Fibroblast of lung (primary cell): ENCODE measurements around the gene CMIP. TPM values are rescaled to one million over a fixed set of nuclear protein-coding genes. Genes with fewer than 3 reads are reported as not detected.
"Not testable (repeated sequence)": the region's sequence is repeated elsewhere in the genome, so short reads cannot be mapped to it uniquely, and the experiment has no call there.

ENCODE experiments used
- DNase-seq, 2 donors: peaks; one replicate each; pipeline versions ENCODE4 v3.0.0 to v3.0.0-alpha.2; 2010; ENCODE audit warnings: low read depth in 2 of 2
- H2AFZ ChIP-seq: 2 replicates; pipeline ENCODE4 v1.5.1; 2012; ENCODE audit warnings: low read length, control low read depth, inconsistent platforms
- H3K27ac ChIP-seq: 2 replicates; pipeline ENCODE4 v1.5.1; 2011; ENCODE audit warnings: low read length, control low read depth; ENCODE audit not compliant: insufficient read depth
- H3K27me3 ChIP-seq: 2 replicates; pipeline ENCODE4 v1.5.1; 2011; ENCODE audit warnings: mild to moderate bottlenecking, low read length; ENCODE audit not compliant: control insufficient read depth, insufficient read depth
- H3K36me3 ChIP-seq: 2 replicates; pipeline ENCODE4 v1.5.1; 2011; ENCODE audit warnings: low read length; ENCODE audit not compliant: control insufficient read depth, insufficient read depth
- H3K4me1 ChIP-seq: 2 replicates; pipeline ENCODE4 v1.5.1; 2011; ENCODE audit warnings: low read length; ENCODE audit not compliant: control insufficient read depth, insufficient read depth; ENCODE audit errors: extremely low read depth
- H3K4me2 ChIP-seq: 2 replicates; pipeline ENCODE4 v1.5.1; 2011; ENCODE audit warnings: low read length, control low read depth; ENCODE audit not compliant: insufficient read depth; ENCODE audit errors: extremely low read depth
- H3K4me3 ChIP-seq, 4 experiments: fragments of 200-600 bp in 1 of 4; sonication (generic) in 1 of 4; replicated peaks in 1 of 4; 2 replicates each; pipeline ENCODE4 v1.5.1; 2011 to 2016; ENCODE audit warnings: low read length in 4 of 4, low read depth in 3 of 4, mild to moderate bottlenecking in 3 of 4, control low read depth in 2 of 4, inconsistent platforms in 1 of 4, mixed read lengths in 1 of 4; ENCODE audit not compliant: insufficient read depth in 1 of 4; ENCODE audit errors: control extremely low read depth in 1 of 4
- H3K79me2 ChIP-seq: 2 replicates; pipeline ENCODE4 v1.5.1; 2012; ENCODE audit warnings: mild to moderate bottlenecking, low read length, inconsistent platforms; ENCODE audit not compliant: control insufficient read depth, insufficient read depth
- H3K9ac ChIP-seq: 2 replicates; pipeline ENCODE4 v1.5.1; 2011; ENCODE audit warnings: mild to moderate bottlenecking, low read length, control low read depth; ENCODE audit not compliant: insufficient read depth
- H3K9me3 ChIP-seq: 2 replicates; pipeline ENCODE4 v1.5.1; 2012; ENCODE audit warnings: low read depth, low read length; ENCODE audit not compliant: control insufficient read depth, insufficient read depth
- H4K20me1 ChIP-seq: 2 replicates; pipeline ENCODE4 v1.5.1; 2011; ENCODE audit warnings: low read length; ENCODE audit not compliant: control insufficient read depth, insufficient read depth; ENCODE audit errors: extremely low read depth
- CTCF ChIP-seq, 2 donors: IDR thresholded peaks in 1 of 2; conservative IDR thresholded peaks in 1 of 2; 1 replicate in 1 of 2; 2 replicates in 1 of 2; pipeline ENCODE4 v1.5.1; 2011 to 2012; ENCODE audit warnings: low read length in 2 of 2, control low read depth in 1 of 2, inconsistent platforms in 1 of 2, low read depth in 1 of 2, mild to moderate bottlenecking in 1 of 2
- EZH2 ChIP-seq: IDR thresholded peaks from 2 replicates; pipeline ENCODE4 v1.5.1; 2012; ENCODE audit warnings: low read length, control low read depth, mild to moderate bottlenecking; ENCODE audit errors: missing control alignments
- polyA plus RNA-seq, 2 donors: library from polyadenylated mRNA; depleted of rRNA in 1 of 2; stranded (reverse) in 1 of 2; unstranded in 1 of 2; fragments of >200 nt; gene quantifications; 2 replicates each; pipeline ENCODE4 v1.2.1, GENCODE V29; 2011 to 2012; ENCODE audit warnings: missing spikeins in 1 of 2
- total RNA-seq: library from RNA; depleted of rRNA; stranded (reverse); fragments of >200 nt; gene quantifications from 2 replicates; pipeline ENCODE4 v1.2.1, GENCODE V29; 2014

CMIP gene
- total and polyA plus RNA-seq, 2 donors (not counting 1 experiment from before 2014, with no cell fraction given) = 1.9 to 5.1 TPM

- no peaks in the 10 kb centered on the region for H3K79me2 ChIP-seq
- DNase-seq = no peak
- H3K27ac ChIP-seq = no peak overlapping the region
- H3K4me2 ChIP-seq = no peak overlapping the region
- no peaks in the 10 kb centered on the region for H3K9me3 ChIP-seq
- H3K27me3 ChIP-seq = no peaks in the 10 kb centered on the region
- H2AFZ ChIP-seq = no peak overlapping the region
- H3K4me1 ChIP-seq = peaks cover 7% of the 10 kb centered on the region
- no peaks in the 10 kb centered on the region for H3K36me3 ChIP-seq
- H3K4me3 ChIP-seq = no peak overlapping the region
- no peaks in the 10 kb centered on the region for H4K20me1 ChIP-seq
- H3K9ac ChIP-seq = no peak overlapping the region
- TF ChIP-seq EZH2 = no peak
- TF ChIP-seq CTCF (conservative IDR thresholded peaks at IDR 0.05 in 1 of 2, IDR thresholded peaks at IDR 0.05 in 1 of 2; ENCODE audit: low read depth in 1 of 2, low read length in 2 of 2) = no peak
Measured at GRCh38 chr16:81520560-81521135, 76.0 kb downstream of the CMIP start.

DNA sequence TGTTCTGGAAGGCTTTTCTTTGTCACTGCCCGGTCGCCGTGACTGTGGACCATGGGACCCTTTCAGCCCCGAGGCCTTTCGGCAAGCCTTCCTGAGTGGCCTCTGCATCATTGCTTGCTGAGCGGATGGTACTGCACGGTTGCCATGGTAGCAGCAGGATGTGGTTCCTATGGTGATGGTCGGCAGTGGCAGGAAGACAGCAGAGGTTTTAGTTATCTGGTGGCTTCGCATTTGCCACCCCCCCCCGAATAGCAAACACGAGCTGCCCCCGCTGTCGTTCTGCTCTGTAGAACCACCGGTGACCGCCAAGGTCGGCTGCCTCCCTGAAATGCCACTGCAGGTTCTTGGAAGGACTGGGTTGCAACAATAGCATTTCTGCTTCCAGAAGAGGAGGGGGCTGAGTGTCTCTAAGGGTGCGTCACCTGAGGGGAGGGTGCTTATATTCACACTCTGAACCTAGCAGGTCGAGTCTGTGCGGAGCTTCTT is 76.6 kb downstream of the CMIP start:
- TF ChIP-seq CTCF (conservative IDR thresholded peaks at IDR 0.05 in 1 of 2, IDR thresholded peaks at IDR 0.05 in 1 of 2; ENCODE audit: low read depth in 1 of 2, low read length in 2 of 2) = no peak
- no peak for TF ChIP-seq EZH2
- H4K20me1 ChIP-seq = no peaks in the 10 kb centered on the region
- H2AFZ ChIP-seq = no peak overlapping the region
- no peak for DNase-seq
- H3K79me2 ChIP-seq = no peaks in the 10 kb centered on the region
- H3K4me2 ChIP-seq = no peak overlapping the region
- H3K9me3 ChIP-seq = no peaks in the 10 kb centered on the region
- no peaks in the 10 kb centered on the region for H3K36me3 ChIP-seq
- no peaks in the 10 kb centered on the region for H3K27me3 ChIP-seq
- H3K27ac ChIP-seq = no peak overlapping the region
- no peak overlapping the region for H3K4me3 ChIP-seq
- no peak overlapping the region for H3K9ac ChIP-seq
- peaks cover 7% of the 10 kb centered on the region for H3K4me1 ChIP-seq

DNA sequence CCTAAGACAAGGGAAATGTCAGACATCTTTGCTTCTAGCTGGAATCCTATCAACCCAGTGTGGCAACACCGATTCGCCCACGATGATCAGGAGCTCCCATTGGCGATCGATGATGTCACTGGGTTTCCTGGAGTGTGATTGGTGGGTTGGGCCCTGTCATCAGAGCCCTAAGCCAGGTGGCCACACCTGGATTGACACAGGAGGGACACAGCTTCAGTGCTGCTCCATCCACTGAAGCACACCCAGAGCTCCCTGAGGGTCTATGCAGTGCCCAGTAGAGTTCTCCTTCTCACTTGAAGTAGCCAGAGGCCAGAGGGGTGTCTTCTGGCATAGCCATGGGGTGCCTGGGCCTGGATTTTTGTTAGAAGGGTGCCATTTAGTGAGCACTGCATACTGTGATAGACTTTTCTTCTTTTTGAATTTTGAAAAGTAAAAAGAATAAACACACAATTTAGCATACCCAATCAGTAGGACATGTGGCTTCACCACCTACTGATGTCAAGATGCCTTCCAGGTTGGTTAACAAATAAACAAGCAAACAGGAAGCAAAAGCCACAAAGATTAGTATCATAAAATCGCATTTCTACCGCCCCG is 77.6 kb downstream of the CMIP start:
- no peaks in the 10 kb centered on the region for H3K9me3 ChIP-seq
- no peak overlapping the region for H3K4me3 ChIP-seq
- no peak overlapping the region for H3K9ac ChIP-seq
- no peak for DNase-seq
- H2AFZ ChIP-seq = no peak overlapping the region
- peaks cover 9% of the 10 kb centered on the region for H3K4me1 ChIP-seq
- no peaks in the 10 kb centered on the region for H3K36me3 ChIP-seq
- no peak overlapping the region for H3K4me2 ChIP-seq
- H3K79me2 ChIP-seq = no peaks in the 10 kb centered on the region
- no peak overlapping the region for H3K27ac ChIP-seq
- no peaks in the 10 kb centered on the region for H3K27me3 ChIP-seq
- H4K20me1 ChIP-seq = no peaks in the 10 kb centered on the region
- TF ChIP-seq CTCF (conservative IDR thresholded peaks at IDR 0.05 in 1 of 2, IDR thresholded peaks at IDR 0.05 in 1 of 2; ENCODE audit: low read depth in 1 of 2, low read length in 2 of 2) = no peak
- TF ChIP-seq EZH2 = no peak

DNA sequence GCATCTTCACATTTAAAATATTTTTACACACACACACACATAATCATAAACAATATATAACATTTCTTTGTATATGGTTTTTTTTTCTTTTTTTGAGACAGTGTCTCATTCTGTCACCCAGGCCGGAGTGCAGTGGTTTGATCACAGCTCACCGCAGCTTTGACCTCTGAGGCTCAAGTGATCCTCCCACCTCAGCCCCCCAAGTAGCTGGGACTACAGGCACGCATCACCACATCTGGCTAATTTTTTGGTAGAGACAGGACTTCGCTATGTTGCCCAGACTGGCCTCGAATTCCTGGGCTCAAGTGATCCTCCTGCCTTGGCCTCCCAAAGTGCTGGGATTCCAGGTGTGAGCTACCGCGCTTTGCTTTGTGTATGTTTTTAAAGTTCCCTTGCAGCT is 78.2 kb downstream of the CMIP start:
- not testable (repeated sequence) for H3K79me2 ChIP-seq, H3K9ac ChIP-seq, H3K4me2 ChIP-seq, H3K4me3 ChIP-seq, H4K20me1 ChIP-seq, H2AFZ ChIP-seq, H3K36me3 ChIP-seq, DNase-seq, H3K4me1 ChIP-seq, H3K27me3 ChIP-seq, H3K27ac ChIP-seq, H3K9me3 ChIP-seq
